Iris pigment epithelial cell (primary cell): ENCODE measurements around the gene MALT1.
"Not testable (repeated sequence)": the region's sequence is repeated elsewhere in the genome, so short reads cannot be mapped to it uniquely, and the experiment has no call there.

ENCODE experiments used
- DNase-seq: peaks from one replicate; pipeline ENCODE4 v3.0.0-alpha.2; 2011; ENCODE audit warnings: low read depth

MALT1 gene, protein sequence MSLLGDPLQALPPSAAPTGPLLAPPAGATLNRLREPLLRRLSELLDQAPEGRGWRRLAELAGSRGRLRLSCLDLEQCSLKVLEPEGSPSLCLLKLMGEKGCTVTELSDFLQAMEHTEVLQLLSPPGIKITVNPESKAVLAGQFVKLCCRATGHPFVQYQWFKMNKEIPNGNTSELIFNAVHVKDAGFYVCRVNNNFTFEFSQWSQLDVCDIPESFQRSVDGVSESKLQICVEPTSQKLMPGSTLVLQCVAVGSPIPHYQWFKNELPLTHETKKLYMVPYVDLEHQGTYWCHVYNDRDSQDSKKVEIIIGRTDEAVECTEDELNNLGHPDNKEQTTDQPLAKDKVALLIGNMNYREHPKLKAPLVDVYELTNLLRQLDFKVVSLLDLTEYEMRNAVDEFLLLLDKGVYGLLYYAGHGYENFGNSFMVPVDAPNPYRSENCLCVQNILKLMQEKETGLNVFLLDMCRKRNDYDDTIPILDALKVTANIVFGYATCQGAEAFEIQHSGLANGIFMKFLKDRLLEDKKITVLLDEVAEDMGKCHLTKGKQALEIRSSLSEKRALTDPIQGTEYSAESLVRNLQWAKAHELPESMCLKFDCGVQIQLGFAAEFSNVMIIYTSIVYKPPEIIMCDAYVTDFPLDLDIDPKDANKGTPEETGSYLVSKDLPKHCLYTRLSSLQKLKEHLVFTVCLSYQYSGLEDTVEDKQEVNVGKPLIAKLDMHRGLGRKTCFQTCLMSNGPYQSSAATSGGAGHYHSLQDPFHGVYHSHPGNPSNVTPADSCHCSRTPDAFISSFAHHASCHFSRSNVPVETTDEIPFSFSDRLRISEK

DNA sequence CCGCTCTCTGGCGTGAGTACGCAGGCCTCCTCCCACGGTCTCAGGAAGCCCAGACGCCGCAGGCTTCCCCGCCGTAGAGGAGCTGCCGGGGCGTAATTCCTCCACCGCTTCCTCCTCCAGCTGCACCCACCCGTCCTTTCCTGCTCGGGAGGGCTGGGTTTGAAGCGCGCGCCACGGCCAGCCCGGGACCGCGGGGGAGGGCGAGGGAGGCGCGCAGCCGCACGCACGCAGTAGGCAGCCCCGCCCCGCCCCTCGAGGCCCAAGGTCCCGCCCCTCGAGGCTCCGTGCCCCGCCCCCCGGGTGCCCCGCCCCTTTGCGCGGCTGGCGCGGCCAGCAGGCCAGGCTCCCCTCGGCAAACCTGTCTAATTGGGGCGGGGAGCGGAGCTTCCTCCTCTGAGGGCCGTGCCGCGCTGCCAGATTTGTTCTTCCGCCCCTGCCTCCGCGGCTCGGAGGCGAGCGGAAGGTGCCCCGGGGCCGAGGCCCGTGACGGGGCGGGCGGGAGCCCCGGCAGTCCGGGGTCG lies at the start of gene MALT1:
Gene MALT1 (plus strand): TSS at position 355 of the 521 bp plus-strand sequence. CDS start 179 bp downstream, outside the sequence.
- peak; percentile 91 for DNase-seq

DNA sequence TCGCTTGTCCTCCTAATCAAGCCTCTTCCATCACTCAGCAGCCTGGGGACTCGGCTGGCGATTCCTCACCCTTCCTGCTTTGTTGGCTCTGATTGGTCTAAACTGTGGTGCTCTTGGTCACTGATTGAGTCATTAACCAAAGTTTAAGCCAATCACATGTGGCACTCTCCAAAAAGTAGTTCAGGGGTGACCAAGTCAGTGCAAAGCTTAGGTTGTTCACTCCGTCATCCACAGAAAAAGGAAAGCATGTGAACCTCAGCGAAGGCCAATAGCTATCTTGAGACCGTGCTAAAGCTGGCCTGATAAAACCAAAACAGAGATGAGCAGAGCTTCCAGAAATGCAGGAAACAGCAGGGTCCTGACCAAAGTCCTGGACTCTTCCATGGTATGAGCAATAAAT lies 47.3 kb upstream of the MALT1 start:
- no peak for DNase-seq

DNA sequence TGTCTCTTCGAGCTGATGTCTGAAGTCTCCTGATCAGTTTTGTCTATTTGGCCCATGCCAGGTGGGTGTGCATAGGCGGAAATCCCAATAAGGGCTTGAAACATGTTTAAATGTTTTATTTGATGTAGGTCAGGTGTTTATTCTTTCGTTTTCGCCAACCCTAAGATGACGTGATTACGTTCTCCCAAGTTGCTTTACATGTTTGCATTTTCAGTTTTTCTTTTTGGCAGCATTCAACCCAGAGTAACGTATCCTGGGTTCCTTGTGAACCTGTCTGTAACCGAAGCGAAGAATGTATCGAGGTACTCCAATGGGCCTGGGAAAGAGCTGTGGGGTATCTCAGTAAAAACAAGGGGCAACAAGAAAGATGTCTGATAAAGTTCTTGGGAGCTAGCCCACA lies 45.4 kb upstream of the MALT1 start:
- DNase-seq = no peak

DNA sequence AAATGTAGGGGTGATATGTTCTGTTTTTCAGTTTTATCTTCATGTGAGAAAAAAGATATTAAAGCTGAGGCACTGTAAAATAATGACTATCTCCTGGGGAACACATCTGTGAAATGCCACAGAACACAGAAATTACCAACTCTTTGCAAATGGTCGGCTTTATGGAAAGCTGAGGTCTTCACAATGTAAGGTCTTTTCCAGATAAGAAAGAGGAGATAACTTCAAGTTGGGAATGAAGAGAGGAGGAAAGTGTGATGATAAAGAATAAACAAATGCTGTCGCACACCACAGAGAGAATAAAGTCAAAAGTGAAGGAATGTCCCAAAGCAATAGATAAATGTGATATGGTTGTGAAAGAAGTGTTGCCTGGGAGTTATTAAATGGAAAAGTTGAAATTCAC lies 41.2 kb upstream of the MALT1 start:
- no peak for DNase-seq

DNA sequence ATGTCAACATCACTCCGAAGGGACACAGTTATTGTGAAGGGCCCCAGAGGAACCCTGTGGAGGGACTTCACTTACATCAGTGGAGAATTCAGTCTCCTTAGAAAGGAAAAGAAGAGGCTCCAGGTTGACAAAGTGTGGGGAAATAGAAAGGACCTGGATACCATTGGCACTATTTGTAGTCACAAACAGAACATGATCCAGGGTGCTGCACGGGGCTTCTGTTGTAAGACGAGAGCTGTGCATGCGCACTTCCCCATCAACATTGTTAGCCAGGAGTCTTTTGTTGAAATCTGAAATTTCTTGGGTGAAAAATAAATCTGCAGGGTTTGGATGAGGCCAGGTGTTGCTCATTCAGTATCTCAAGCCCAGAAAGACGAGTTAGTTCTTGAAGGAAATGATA lies 40.0 kb upstream of the MALT1 start:
- no peak for DNase-seq

DNA sequence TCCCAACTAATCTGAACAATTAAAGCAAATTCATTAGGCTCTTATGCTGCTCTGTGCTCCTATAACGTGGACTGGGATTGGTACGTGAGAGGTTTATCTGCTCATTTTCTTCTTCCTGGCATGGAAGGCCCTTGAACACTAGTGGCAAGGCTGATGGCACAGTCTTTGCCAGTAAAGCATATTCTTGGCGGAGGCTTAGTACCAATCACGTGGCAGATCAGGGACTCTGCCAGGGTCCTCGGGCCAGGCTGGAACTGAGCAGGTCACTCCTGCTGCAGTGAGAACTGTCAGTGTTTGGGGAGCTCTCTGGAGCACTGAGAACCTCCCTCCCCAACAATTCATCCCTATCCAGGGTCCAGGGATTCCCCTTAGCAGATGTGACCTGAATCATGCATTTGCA lies 38.7 kb upstream of the MALT1 start:
- no peak for DNase-seq

DNA sequence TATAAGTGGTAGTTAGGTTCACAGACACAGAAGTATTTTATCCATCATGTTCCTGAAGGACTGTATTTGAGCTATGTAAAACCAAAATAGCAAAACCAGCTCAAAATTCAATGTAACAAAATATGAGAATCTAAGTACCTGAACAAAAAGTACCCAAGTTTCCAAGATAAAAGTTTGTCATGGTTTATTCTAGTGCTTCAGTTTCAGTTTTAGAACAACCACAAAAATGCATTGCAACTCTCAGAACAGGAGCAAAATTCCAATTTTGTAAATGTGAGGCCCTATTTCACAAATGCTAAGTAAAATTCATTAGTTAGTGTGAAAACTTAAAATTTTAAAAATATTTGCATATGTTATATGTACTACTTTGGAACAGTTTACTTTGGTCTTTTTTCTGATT lies 37.4 kb upstream of the MALT1 start:
- DNase-seq = no peak

DNA sequence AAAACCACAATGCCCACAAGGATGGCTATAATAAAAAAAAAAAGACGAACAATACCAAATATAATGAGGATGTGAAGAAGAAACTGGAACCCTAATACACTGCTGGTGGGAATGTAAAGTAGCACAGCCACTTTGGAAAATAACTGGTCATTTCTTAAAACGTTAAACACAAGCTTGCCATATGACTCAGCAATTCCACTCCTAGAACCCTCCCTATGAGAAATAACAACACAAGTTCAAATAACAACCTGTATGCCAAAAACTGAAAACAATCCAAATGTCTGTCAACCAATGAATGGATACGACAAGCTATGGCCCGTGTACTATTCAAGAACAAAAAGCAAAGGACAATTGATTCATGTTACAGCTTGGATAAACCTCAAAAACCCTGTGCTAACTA lies 35.4 kb upstream of the MALT1 start:
- DNase-seq = peak; percentile 92

DNA sequence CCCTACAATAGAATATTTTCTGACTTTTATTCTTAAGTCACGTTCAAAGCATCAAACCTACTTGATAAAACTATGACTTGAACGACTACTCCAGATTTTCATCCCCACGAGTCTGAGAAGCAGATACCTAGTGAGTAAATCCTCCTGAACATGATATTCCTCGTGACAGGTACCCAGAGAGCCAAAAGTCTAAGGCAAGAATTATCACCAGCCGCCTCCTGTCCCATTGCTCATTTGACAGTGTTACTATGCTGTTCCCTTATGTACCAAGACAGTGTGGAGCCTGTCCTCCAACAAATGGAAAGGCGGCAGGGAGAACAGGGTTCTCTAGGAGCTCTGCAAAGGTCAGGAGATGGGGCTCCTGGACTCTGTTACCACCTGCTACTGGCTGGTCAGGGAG lies 34.1 kb upstream of the MALT1 start:
- no peak for DNase-seq

DNA sequence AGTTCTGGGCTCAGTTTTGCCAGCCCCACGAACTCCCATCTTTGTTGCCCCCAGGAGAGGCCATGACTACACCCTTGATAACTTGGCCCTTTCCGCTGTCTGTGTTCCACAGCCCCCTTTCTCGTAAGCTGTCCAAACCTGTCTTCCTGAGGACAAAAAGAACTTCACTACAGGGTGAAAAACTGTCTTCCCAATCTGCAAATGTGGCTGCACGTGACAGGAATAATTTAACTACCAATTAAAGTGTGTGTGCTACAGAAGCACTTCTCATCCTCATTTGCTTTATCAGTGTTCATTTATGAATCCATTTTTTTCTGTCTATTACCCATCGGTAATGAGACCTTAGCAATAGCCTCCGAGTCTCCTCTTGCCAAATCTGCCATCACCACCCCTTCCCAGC lies 33.3 kb upstream of the MALT1 start:
- no peak for DNase-seq

DNA sequence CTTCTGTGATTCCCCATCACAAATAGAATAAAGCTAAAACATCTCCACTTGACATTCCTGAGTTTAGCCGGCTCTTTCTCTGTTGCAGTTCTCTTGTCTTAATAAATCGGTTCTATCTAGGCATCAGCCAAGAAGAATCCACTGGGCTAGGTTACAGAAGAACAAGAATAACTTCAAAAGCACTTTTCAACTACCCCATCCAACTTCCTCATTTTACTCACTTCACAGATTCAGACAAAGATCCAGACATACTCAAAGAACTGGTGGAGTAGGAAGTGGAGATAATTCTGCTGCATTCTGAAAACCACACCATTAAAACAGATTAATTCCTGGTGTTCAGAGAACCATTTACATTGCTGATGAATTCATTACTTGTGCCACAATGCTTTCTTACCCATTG lies 32.8 kb upstream of the MALT1 start:
- no peak for DNase-seq

DNA sequence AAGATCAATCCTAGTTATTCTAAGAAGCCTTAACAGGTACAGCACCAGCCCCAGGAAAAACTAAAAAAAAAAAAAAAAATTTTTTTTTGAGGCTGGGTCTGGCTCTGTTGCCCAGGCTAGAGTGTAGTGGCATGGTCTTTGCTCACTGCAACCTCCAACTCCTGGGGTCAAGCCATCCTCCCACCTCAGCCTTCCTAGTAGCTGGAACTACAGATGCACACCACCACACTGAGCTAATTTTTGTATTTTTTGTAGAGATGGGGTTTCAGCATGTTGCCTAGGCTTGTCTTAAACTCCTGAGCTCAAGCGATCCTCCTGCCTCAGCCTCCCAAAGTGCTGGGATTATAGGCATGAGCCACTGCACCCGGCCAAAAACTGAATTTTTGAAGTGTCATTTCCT lies 32.0 kb upstream of the MALT1 start:
- no peak for DNase-seq

DNA sequence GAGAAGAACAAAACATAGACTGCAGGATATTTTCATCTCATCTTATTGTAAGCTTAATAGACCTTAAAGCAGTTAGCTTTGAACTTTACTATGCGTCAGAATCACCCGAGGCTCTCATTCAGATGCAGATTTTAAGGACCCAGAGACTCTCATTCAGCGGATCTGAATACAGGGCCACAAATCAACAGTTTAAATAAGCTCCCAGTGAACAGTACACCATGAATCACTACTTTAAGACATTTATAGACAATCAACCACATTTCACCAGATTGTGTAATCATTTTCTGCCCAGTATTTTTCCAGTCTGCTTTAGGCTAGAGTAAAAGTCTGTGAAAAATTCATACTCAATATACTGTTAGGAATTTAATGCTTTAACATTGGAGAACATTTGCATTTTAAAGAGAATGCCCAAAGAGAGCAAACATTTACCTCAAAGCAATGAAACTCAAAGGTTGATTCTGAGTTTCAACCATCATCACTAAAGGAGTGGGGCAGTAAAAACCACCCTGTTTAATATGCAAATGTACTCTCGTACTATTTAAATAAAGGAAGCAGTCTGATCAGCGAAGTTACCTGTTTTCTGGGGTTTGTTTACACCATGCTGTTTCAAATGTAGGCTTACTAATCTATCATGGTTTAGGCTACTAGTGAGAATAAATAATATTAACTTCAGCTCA lies 31.4 kb upstream of the MALT1 start:
- peak; percentile 87 for DNase-seq

DNA sequence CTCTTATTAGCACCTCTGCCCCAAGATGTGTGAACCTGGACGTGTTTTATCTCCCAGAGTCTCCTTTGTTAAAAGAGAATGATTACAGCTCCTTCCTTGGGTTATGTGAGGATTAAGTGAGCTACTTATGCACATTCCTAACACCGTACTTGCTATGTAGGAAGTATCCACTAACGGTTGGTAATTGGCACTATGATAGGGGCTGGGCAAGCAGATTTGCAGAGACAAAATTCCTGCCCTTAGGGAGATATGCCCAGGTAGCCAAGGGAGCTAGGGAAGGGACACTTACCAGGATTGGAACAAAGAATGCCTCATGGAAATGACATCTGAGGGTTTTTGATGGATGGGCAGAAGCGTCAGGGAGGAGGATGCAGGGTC lies 30.8 kb upstream of the MALT1 start:
- DNase-seq = no peak

DNA sequence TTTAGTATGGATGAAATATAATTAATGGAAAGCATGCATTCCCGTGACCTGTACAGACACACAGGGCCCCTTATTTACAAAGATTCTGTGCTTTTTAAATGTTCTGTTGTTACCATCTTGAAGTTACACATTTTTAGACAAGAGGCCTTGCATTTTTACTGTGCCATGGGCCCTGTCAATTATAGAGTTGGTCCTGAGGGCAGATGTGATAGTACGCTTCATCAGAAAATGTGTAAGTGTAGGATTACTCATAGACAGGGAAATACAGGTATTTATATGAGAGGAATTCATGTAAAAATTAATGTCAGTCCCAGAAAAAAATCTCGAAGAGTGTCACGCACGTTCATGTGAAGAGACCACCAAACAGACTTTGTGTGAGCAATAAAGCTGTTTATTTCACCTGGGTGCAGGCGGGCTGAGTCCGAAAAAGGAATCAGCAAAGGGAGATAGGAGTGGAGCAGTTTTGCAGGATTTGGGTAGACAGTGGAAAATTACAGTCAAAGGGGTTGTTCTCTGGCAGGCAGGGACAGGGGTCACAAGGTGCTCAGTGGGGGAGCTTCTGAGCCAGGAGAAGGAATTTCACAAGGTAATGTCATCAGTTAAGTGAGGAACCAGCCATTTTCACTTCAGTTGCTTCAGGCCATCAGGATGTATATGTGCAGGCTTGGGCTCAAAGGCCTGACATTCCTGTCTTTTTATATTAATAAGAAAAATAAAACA lies 30.2 kb upstream of the MALT1 start:
- no peak for DNase-seq

DNA sequence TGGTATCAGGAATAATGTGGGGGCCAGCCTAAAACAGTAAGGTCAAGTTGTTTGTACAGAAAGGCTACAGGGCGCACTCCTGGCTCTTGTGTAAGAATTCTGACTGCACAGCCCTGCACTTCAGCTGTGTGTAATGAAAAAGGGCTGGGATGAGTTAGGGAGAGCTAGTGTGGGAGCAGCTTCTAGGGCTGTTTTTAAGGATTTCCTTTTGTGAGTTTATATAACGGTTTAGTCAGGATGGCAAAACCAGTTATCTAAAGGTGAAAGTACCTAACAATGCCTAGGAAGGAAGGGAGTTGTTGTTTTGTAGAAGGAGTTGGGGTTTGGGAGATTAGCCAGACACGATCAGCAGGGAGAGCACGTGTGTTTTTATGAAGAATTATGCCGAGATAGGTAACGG lies 27.7 kb upstream of the MALT1 start:
- not testable (repeated sequence) for DNase-seq

DNA sequence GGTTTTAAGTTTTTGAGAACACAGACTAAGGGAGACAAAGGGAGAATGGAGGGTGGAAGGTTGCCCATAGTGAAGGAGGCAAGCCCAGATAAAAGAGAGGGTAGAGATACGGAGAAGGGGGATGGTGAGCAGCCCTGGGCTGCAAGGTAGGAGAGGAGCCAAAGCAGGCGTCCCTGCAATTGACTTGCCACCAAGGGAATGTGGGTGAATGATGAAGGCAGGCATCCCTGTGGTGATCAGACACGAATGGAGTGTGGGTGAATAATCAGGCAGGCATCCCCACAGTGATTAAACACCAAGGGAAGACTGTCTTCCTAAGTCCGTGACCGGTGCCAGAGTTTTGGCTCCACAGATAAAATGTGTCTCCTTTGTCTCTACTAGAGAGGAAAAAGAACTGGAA lies 25.9 kb upstream of the MALT1 start:
- peak; percentile 64 for DNase-seq

DNA sequence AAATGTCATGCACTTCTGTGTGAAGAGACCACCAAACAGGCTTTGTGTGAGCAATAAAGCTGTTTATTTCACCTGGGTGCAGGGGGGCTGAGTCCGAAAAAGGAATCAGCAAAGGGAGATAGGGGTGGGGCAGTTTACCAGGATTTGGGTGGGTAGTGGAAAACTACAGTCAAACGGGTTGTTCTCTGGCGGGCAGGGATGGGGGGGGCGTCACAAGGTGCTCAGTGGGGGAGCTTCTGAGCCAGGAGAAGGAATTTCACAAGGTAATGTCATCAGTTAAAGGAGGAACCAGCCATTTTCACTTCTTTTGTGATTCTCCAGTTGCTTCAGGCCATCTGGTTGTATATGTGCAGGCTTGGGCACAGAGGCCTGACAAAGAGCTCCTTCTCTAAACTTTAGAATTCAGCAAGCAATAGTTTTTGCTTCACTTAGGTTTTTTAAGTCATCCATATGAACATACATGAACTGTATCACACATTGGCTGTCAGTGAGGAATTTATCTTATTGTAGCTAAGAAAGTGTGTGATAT lies 24.9 kb upstream of the MALT1 start:
- no peak for DNase-seq

DNA sequence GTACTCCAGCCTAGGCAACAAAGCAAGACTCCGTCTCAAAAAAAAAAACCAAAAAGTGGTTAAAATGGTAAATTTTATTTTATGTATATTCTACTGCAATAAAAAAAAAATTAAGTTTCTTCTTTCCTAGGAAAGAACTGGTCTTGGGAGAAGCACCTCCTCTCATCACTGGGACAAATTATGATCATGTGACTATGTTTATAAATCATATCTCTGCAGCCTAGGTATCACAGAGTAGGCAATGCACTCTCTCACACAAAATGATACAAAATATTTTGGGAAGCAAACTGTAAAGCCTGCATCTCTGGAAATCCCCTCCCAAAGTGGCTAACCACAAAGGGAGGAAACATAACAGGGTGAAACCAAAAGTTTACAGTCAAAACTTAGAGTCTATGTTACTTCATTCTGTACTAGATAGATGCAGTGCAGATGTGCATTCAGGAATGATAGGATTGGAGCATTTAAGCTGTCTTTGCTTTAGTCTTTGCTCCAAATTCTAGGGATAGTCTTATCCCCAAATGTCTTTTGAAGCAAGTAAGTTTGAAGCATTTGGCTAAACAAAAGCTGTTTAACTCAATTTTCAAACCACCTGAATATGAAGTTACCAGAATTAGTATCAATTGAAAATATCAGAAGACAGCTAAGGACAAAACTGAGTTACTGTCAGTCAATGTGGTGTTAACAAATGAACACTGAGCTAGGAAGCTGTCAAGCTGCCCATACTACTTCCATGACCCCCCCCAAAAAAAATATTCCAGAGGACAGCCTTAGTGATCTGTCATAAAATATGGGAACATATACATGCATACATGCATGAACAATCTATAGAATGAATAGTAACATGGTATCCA lies 21.1 kb upstream of the MALT1 start:
- no peak for DNase-seq

DNA sequence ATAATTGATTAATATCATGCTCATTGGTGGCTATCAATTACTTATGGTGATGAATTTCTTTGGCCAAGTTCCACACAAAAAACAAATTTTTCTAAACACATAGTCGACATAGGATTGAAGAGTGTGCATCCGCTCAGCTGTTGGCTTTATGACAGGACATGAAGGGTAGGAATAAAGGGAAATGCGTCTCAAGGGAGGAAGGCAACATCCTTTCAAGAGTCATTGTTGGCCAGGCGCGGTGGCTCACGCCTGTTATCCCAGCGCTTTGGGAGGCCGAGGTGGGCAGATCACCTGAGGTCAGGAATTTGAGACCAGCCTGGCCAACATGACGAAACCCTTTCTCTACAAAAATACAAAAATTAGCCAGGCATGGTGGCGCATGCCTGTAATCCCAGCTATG lies 20.4 kb upstream of the MALT1 start:
- DNase-seq = not testable (repeated sequence)
